ENCODE data around the gene PHACTR3.

PHACTR3 gene

DNA sequence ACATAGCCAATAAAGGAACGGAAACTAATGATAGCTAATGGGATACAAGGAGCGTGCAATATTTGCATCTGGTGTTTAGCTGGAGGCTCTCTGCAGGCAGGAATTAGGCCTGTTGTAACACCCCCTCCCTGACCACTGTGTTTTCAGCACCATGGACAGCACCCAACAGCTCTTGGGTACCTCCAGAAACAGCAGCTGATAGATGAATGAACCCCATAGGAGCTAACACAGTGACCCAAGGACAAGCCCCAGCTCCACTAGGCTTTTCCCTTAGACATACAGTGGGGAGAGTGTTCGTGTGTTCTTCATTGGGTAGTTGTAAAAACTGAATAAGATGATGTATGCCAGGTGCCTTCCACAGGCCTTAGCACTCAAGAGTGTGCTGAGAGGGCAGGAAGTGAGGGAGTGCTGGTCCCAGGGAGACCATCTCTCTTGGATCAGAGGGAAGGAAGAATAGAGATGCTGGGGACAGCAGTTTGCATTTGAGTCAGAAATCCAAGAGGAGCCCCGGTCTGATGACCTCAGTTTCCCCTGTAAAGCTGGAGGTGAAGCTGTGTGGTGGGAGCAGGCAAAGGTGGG, 161.3 kb downstream of the PHACTR3 start:
- peak; percentile 16 for DNase-seq

GRCh38 chr20:59767656-59768055, 163.3 kb downstream of the PHACTR3 start:
- DNase-seq, result no peak

DNA sequence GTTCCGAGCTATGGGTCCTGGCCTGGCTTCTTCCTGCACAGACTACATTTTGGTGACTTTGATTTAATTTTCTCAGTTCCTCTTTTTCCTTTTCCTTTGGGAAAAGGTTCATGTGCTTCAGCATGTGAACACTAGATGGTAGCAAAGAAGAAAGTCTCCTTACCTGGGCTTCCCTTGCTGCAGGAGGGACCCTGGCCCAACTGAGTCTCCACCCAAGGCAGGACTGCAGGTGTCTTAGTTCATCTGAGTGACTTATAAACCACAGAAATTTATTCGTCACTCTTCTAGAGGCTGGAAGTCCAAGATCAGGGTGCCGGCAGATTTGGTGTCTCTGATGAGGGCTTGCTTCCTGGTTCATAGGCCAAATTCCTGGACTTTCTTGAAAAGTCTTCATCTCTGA, 165.9 kb downstream of the PHACTR3 start:
- DNase-seq, result peak; percentile 48

DNA sequence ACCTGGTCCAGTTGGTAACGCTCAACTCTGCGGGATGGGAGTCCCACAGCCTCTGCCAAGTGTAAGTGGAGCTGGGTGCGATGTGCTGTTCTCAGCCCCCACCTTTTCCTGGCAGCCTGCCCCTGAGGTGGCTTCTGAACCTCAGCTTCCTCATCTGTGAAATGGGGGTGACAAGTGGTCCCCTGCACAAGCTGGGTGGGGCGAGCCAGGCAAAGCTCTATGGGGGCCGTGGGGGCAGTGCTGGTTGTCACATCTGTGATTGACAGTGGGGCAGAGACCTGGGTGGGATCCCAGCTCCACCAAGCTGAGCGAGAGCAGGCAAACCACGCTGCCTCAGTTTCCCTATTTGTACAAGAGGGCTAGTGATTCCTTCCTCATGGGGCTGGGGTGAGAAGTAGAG, 166.5 kb downstream of the PHACTR3 start:
- DNase-seq, result no peak

DNA sequence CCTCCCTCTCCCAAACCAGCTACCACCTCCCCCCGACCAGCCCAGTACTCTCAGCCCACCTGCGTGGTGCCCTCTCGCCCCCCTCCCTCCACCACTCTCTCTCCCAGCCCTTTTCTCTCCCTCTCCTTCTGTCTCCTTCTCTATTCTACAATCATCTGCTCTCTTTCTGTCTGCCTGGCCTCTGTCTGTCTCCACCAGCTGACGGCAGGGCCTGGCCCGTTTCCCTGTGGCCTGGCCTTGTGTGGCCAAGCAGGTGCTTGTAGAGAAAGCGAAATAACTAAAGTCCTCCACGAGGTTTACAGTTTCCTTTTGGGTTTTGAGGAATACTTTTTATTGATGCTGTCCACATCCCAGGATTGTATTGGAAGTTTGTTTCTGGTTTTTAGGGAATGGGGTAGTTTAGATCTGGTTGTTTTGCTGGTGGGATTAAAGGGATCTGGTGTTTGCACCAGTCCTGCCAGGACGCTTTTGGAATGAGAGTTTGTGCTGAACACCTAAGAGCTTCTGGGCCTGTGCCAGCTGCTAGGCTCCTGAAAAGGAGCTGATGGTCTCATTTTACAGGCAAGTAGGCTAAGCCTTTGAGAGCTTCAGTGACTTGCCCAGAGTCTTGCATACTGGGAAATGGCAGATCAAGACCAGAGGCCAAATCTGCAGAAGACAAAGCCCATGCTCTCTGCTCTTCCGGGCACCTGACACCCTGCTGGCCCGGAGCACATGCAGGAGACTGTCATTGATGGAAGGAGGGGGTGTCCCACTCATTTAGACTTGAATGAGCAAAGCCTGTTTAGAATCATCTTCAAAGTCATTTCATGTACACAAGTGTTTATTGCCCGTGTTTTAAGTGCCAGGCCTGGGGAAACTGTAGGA, 167.4 kb downstream of the PHACTR3 start:
- no peak for DNase-seq

DNA sequence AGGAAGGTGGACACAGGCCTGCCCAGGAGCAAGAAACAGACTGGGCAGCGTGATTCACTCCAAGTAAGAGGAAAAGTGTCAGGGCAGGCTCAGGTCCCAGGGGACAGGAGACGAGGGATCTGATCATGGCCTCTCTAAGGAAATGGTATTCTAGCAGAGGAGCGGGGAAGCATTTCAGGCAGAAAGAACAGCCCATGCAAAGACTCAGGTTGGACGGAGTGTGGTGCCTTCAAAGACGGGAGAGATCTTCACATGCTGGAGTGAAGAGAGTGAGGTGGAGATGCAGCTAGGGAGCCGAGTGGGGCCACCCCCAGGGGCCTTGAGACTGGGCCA, 168.0 kb downstream of the PHACTR3 start:
- no peak for DNase-seq

DNA sequence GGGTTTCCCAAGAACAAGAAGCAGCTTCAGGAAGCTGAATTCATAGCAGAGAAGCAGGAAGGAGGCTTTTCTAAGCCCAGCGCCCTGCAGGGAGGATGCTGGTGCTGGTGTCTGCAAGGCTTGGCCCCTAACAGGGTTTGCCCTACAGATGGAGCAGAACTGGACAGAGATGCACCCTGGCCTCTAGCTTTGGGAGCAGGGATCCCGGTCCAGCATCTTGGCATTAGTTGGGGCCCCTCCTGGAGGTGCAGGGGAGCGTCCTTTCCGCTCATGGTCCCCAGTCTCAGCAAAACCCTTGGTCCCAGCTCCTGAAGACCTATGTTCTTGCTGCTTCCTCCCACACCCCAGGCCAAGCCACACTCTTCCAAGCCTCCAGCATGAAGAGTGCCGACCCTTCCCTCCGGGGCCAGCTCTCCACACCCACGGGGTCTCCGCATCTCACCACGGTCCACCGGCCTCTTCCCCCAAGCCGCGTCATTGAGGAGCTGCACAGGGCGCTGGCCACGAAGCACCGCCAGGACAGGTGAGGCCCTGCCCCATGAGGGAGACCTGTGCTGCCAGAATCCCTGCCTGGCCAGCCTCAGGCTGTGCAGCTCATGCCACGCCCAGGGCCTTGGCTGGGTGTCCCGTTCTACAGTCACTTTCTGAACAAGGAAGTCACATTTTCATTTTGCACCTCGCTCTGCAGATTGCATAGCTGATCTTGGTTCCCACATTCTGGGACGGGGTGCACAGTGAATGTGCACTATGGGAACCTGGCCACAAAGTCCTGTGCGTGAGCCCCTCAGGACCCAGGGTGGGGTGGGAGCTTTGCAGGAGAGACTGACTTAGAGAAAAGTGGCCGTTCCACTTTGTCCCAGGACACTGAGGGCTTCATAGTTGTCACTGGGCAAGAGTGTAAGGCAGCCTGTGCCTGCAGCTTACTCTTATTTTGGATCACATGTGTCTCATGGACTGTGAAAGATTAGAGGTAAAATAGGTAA, 168.9 kb downstream of the PHACTR3 start:
- no peak for DNase-seq

DNA sequence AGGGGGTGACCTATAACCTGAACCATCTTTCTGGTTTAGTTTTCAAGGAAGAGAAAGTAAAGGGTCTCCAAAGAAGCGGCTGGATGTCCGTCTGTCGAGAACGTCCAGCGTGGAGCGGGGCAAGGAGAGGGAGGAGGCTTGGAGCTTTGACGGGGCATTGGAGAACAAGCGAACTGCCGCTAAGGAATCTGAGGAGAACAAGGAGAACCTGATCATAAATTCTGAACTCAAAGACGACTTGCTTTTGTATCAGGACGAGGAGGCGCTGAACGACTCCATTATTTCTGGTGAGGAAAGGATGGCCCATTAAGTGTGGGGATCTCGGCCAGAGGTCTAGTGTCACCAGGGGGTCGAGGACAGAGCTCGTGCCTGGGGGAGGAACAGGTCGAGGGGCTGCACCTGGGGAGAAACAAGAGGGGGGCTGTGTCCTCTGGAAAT, 169.9 kb downstream of the PHACTR3 start:
- DNase-seq, result no peak

DNA sequence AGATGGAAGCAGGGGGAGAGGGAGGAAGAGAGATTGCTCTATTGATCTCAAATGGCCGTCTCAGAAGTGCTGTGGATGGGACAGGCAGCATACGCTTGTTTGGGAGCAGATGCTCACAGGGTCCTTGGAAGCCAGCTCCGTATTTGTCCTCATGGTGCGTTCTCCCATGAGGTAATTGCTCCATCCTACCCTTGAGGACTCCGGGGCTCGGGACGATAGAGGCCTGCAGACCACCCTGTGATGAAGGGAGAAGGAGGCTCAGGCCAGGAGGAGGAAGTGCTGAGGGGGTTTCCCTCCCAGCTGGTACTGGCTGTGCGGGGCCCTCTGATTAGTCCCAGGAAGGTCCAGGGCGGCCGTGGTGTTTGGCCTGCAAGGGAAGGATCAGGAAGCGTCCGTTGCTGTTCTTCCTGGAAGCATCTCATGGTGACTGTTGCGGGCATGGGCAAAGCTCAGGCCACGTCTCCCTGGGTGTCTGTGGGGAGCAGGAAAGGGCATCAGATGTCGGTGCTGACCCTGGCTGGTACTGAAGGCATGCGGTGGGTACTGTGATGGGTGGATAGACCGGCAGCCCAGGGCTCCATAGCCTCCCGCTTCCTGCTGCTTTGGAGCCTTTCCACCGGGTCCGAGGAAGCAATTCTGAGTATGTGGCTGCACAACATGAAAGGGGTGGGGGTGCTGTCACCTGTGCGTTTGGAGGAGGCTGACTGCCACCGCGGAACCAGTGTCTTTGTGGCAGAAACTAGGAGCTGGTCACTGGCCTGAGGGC, 170.8 kb downstream of the PHACTR3 start:
- DNase-seq, result no peak

GRCh38 chr20:59775687-59776055, 171.3 kb downstream of the PHACTR3 start:
- DNase-seq, result no peak

- no peak for DNase-seq
Observed at GRCh38 chr20:59776059-59776603, 171.8 kb downstream of the PHACTR3 start.

DNA sequence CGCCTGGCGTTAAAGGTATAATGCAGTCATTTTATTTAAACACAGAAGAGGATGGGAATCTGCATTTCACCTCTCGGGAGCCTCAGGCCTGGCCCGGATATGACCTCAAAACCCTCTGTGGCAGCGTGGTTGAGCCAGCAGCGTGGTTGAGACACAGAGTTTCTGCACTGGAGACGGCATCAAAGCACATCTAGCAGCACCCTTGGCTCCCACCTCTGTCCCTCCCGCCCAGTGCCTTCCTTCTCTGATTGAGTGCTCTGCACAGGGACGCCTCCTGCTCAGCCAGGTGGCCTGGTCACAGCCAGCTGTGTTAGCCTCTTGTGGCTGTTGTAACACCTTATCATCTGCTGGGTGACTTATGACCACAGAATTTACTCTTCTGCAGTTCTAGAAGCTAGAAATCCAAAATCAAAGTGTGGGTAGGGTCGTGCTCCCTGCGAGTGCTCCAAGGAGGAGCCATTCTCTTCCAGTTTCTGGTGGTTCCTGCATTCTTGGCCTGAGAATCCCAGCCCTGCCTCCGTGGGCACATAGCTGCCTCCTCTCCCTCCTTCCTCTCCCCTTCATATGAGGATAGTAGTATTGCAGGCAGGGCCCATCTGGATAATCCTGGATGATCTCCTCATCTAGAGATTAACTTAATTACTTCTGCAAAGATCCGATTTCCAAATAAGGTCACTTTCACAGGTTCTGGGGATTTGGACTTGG, 172.4 kb downstream of the PHACTR3 start:
- no peak for DNase-seq

GRCh38 chr20:59777331-59777725, 173.0 kb downstream of the PHACTR3 start:
- no peak for DNase-seq

GRCh38 chr20:59777814-59778575, 173.7 kb downstream of the PHACTR3 start:
- no peak for DNase-seq

GRCh38 chr20:59778615-59779200, 174.4 kb downstream of the PHACTR3 start:
- no peak for DNase-seq

DNA sequence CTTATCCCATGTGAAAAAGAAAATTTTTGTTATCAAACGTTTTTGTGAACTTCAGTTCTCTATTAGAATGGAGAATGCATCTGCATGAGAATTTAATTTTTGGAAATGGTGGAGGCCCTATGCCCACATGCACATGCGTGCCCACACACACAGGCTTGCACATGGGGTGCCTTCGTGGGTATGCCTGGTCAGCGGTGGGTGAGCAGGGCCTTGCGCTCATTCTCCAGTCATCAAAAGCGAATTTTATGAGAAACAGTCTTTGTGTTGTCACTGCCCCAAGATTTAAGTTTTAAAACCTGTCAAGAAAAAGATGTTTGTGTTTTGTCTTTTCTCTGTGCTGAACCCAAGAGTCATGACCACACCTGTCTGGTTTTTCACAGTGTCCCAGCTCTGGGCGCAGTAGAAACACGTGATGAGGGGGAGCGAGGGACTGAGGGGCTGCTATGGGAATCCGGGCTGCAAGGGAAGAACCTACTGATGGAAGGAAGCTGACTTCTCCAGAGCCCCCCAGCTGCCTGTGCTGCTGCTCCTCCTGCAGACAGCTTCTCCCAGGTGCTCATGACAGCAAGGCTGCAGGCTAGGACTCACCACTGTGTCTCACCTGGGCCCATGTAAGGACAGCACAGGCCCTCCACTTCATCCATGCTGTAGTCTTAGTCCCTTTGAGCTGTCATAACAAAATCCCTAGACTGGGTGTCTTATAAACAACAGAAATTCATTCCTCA, 175.5 kb downstream of the PHACTR3 start:
- no peak for DNase-seq

DNA sequence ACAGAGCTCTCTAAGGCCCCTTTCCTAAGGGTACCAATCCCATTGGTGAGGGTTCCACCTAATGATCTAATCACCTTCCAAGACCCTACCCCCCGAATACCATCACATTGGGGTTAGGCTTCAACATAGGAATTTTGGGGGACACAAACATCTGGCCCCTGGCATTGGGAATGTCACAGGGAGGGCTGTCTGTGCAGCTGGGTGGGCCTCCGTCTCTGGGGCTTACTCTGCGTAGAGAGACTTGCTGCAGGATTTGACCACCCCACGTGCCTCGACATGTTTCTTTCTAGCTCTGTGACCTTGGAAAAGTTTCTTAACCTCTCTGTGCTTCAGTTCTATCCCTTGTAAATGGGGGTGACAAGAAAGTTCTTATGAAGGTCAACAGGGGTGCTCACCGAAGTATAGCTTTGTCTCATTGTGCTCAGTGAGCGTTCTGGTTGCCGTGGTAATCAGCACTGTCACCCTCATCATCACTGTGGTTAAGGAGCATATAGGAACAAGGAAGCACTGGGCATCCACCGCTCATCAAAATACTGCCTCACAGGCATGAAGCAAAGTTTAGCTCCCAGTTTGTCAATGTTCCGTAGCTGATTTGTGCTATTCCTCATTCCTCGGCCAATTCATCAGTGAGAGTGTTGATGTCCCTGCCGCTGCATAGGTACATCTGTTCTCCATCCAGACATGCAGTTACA, 176.3 kb downstream of the PHACTR3 start:
- no peak for DNase-seq

- no peak for DNase-seq
Observed at GRCh38 chr20:59781226-59781625, 176.9 kb downstream of the PHACTR3 start.

GRCh38 chr20:59782986-59783640, 178.8 kb downstream of the PHACTR3 start:
- peak; percentile 82 for DNase-seq
